ENCODE data around the gene PICK1. TPM values are rescaled to one million over a fixed set of nuclear protein-coding genes. Genes with fewer than 3 reads are reported as not detected.

The PICK1 gene
- polyA plus RNA-seq, 1 donor from 2014 or later = 101 TPM

- TF ChIP-seq SMC3 (conservative IDR thresholded peaks at IDR 0.05; ENCODE audit: poor library complexity) (no peak), EP300 (conservative IDR thresholded peaks at IDR 0.05; ENCODE audit: poor library complexity, severe bottlenecking) (no peak), POLR2AphosphoS5 (IDR thresholded peaks at IDR 0.05) (no peak)
- Histone ChIP-seq H3K36me3 (ENCODE audit: insufficient read depth, low read length) (no peaks in the 10 kb centered on the region), H3K4me2 (ENCODE audit: low read length) (no peak overlapping the region), H3K27ac (ENCODE audit: low read length) (no peak overlapping the region), H3K27me3 (ENCODE audit: insufficient read depth, low read depth, low read length) (no peaks in the 10 kb centered on the region), H2AFZ (ENCODE audit: low read depth, low read length) (no peak overlapping the region), H3K4me3 (ENCODE audit: low read length) (no peak overlapping the region), H3K9ac (ENCODE audit: low read length) (no peak overlapping the region), H4K20me1 (ENCODE audit: insufficient read depth) (no peaks in the 10 kb centered on the region), H3F3A (ENCODE audit: insufficient read depth, low read length, poor library complexity, severe bottlenecking) (no peaks in the 10 kb centered on the region), H3K9me2 (ENCODE audit: insufficient read depth, low read length) (no peaks in the 10 kb centered on the region), H3K79me2 (replicated peaks; ENCODE audit: insufficient read depth, low read length) (no peaks in the 10 kb centered on the region), H3K9me3 (ENCODE audit: low read length) (no peaks in the 10 kb centered on the region)
Observed at GRCh38 chr22:38120359-38121110, 63.3 kb downstream of the PICK1 start.

DNA sequence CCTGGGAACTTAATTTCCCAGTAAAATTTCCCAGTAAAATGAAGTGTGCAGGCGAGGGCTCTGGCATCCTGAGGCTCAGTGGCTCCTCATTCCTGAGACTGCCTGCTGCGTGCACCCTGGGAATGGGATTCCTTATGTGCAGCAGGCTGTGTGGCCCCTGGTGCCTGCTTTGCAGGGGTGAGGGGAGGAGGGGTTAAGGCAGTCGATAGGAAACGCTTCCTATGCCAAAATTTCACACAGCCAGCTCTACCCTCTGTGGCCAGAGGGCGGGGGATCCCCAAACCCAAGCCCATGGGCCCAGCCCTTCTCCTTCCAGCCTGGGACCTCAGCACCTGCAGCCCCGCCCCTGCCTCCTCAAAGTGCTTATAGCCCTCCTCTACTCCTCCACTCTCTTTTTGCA, 65.4 kb downstream of the PICK1 start:
- H2AFZ ChIP-seq (ENCODE audit: low read depth, low read length) = no peak overlapping the region
- no peak overlapping the region for H3K27ac ChIP-seq (ENCODE audit: low read length)
- no peak overlapping the region for H3K4me3 ChIP-seq (ENCODE audit: low read length)
- H3F3A ChIP-seq (ENCODE audit: insufficient read depth, low read length, poor library complexity, severe bottlenecking) = no peaks in the 10 kb centered on the region
- TF ChIP-seq, protein P1, sequence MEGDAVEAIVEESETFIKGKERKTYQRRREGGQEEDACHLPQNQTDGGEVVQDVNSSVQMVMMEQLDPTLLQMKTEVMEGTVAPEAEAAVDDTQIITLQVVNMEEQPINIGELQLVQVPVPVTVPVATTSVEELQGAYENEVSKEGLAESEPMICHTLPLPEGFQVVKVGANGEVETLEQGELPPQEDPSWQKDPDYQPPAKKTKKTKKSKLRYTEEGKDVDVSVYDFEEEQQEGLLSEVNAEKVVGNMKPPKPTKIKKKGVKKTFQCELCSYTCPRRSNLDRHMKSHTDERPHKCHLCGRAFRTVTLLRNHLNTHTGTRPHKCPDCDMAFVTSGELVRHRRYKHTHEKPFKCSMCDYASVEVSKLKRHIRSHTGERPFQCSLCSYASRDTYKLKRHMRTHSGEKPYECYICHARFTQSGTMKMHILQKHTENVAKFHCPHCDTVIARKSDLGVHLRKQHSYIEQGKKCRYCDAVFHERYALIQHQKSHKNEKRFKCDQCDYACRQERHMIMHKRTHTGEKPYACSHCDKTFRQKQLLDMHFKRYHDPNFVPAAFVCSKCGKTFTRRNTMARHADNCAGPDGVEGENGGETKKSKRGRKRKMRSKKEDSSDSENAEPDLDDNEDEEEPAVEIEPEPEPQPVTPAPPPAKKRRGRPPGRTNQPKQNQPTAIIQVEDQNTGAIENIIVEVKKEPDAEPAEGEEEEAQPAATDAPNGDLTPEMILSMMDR (IDR thresholded peaks at IDR 0.05; ENCODE audit: poor library complexity, severe bottlenecking) = no peak
- TF ChIP-seq MXI1 (conservative IDR thresholded peaks at IDR 0.05; ENCODE audit: poor library complexity, severe bottlenecking) (no peak), RAD21 (conservative IDR thresholded peaks at IDR 0.05) (no peak), REST (IDR thresholded peaks at IDR 0.05; ENCODE audit: borderline replicate concordance) (no peak), TAF1 (IDR thresholded peaks at IDR 0.05; ENCODE audit: low read depth) (no peak), EZH2 (IDR thresholded peaks at IDR 0.05; ENCODE audit: borderline replicate concordance, insufficient read depth, low read length, poor library complexity, severe bottlenecking) (no peak), EP300 (conservative IDR thresholded peaks at IDR 0.05; ENCODE audit: poor library complexity, severe bottlenecking) (no peak), POLR2AphosphoS5 (IDR thresholded peaks at IDR 0.05) (no peak), SMC3 (conservative IDR thresholded peaks at IDR 0.05; ENCODE audit: poor library complexity) (no peak)
- H3K36me3 ChIP-seq (ENCODE audit: insufficient read depth, low read length) = no peaks in the 10 kb centered on the region
- H3K9me3 ChIP-seq (ENCODE audit: low read length) = no peaks in the 10 kb centered on the region
- H3K27me3 ChIP-seq (ENCODE audit: insufficient read depth, low read depth, low read length) = no peaks in the 10 kb centered on the region
- no peaks in the 10 kb centered on the region for H3K9me2 ChIP-seq (ENCODE audit: insufficient read depth, low read length)
- H3K79me2 ChIP-seq (replicated peaks; ENCODE audit: insufficient read depth, low read length) = no peaks in the 10 kb centered on the region
- H3K9ac ChIP-seq (ENCODE audit: low read length) = no peak overlapping the region
- H3K4me2 ChIP-seq (ENCODE audit: low read length) = no peak overlapping the region
- H4K20me1 ChIP-seq (ENCODE audit: insufficient read depth) = no peaks in the 10 kb centered on the region
